Gastroesophageal sphincter (tissue), 2 donors: ENCODE data around the gene KIZ.

ENCODE experiments used
- EP300 ChIP-seq: sonication (generic); formaldehyde crosslinking; IDR thresholded peaks from one replicate; pipeline ENCODE4 v1.6.1; 2017; ENCODE audit warnings: antibody characterized with exemption, mild to moderate bottlenecking
- POLR2AphosphoS5 ChIP-seq: sonication (generic); formaldehyde crosslinking; IDR thresholded peaks from one replicate; pipeline ENCODE4 v1.6.1; 2017; ENCODE audit warnings: antibody characterized with exemption

DNA sequence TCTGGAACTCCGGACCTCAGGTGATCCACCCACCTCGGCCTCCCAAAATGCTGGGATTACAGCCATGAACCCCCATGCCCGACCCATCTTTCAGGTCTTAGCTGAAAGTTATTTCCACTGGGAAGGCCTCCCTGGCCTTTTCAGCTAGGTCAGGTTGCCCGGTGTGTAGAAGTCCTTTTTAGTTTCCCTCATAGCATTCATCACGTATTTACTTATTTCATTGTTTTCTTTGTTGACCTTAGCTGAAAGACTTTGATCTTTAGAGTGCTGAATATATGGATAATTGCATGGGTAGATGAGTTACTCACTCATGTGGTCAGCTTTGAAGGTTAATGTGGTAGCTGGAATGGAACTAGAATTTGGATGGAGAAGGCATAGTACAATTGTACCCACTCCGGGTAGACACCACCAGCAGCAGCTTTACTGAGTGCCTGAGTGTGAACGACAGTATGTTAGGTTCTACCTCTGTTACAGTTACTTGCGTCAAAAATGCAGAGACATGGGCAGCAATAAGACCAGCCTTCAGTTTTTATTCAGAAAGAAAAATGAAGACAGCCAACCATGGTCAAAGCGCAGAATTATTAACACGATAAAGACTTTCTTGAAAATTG is 9.1 kb downstream of the KIZ start:
- TF ChIP-seq POLR2AphosphoS5 (no peak), EP300 (no peak)
